Measurements from ENCODE around the gene ATL2. TPM values are rescaled to one million over a fixed set of nuclear protein-coding genes. Genes with fewer than 3 reads are reported as not detected.
"Not testable (repeated sequence)": the region's sequence is repeated elsewhere in the genome, so short reads cannot be mapped to it uniquely, and the experiment has no call there.

Gene ATL2
- total RNA-seq, 1 experiment from 2014 or later, result 85.5 TPM

- ChIA-PET CTCF (no interaction called here), POLR2A (ENCODE audit: low non-redundant PET) (no interaction called here)
- Histone ChIP-seq H3K4me1 (ENCODE audit: insufficient read depth, low read length, poor library complexity, severe bottlenecking) (no peaks in the 10 kb centered on the region), H3K36me3 (ENCODE audit: insufficient read depth, low read length, poor library complexity, severe bottlenecking) (no peaks in the 10 kb centered on the region), H3K27ac (ENCODE audit: low read depth, low read length, poor library complexity, severe bottlenecking) (no peak overlapping the region), H3K9me3 (ENCODE audit: low read depth, low read length, poor library complexity, severe bottlenecking) (no peaks in the 10 kb centered on the region), H3K27me3 (replicated peaks; ENCODE audit: insufficient read depth, low read depth, low read length, poor library complexity) (no peaks in the 10 kb centered on the region), H3K4me3 (ENCODE audit: low read depth, low read length, poor library complexity, severe bottlenecking) (no peak overlapping the region)
- TF ChIP-seq EZH2 (IDR thresholded peaks at IDR 0.05; ENCODE audit: borderline replicate concordance, low read depth, low read length, poor library complexity, severe bottlenecking), result no peak
- TF ChIP-seq, protein P1, sequence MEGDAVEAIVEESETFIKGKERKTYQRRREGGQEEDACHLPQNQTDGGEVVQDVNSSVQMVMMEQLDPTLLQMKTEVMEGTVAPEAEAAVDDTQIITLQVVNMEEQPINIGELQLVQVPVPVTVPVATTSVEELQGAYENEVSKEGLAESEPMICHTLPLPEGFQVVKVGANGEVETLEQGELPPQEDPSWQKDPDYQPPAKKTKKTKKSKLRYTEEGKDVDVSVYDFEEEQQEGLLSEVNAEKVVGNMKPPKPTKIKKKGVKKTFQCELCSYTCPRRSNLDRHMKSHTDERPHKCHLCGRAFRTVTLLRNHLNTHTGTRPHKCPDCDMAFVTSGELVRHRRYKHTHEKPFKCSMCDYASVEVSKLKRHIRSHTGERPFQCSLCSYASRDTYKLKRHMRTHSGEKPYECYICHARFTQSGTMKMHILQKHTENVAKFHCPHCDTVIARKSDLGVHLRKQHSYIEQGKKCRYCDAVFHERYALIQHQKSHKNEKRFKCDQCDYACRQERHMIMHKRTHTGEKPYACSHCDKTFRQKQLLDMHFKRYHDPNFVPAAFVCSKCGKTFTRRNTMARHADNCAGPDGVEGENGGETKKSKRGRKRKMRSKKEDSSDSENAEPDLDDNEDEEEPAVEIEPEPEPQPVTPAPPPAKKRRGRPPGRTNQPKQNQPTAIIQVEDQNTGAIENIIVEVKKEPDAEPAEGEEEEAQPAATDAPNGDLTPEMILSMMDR (conservative IDR thresholded peaks at IDR 0.05; ENCODE audit: low read depth, low read length), result no peak
- DNase-seq (ENCODE audit: low spot score), result no peak
- no TSS peak for BruUV-seq (replicated peaks)
- intact Hi-C loops (cut with micrococcal nuclease; ENCODE audit: unreplicated experiment), result no loop called here
These were observed 92.1 kb downstream of the ATL2 start for GRCh38 chr2:38284971-38285370.

- CTCF ChIA-PET, result no interaction called here
- BruUV-seq (replicated peaks), result no TSS peak
These were observed 95.9 kb downstream of the ATL2 start for GRCh38 chr2:38281095-38281742.

DNA sequence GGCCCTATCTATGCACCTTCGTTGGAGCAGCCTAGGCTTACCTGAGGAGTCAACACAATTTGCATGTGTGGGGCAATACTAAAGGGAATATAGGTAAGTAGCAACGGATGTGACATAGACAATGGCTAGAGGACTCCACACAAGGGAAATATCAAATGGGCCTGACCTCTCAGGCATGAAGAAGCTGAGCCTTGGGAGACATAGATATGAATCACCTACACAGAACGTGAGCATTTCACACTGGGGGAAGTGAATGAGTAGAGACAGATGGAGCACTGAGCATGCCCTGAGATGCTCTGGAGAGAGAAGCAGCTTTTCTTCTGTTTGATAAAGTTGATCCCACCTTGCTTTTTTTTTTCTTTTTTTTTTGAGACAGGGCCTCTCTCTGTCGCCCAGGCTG is 97.9 kb downstream of the ATL2 start:
- Histone ChIP-seq H3K4me1 (ENCODE audit: insufficient read depth, low read length, poor library complexity, severe bottlenecking) (no peaks in the 10 kb centered on the region), H3K27ac (ENCODE audit: low read depth, low read length, poor library complexity, severe bottlenecking) (no peak overlapping the region), H3K27me3 (replicated peaks; ENCODE audit: insufficient read depth, low read depth, low read length, poor library complexity) (no peaks in the 10 kb centered on the region), H3K36me3 (ENCODE audit: insufficient read depth, low read length, poor library complexity, severe bottlenecking) (no peaks in the 10 kb centered on the region), H3K4me3 (ENCODE audit: low read depth, low read length, poor library complexity, severe bottlenecking) (no peak overlapping the region), H3K9me3 (ENCODE audit: low read depth, low read length, poor library complexity, severe bottlenecking) (no peaks in the 10 kb centered on the region)
- intact Hi-C loops (cut with micrococcal nuclease; ENCODE audit: unreplicated experiment), result loop anchor here (10.0 kb wide), 1 partner anchor 884 kb away; no protein-coding TSS in a partner anchor
- no TSS peak for BruUV-seq (replicated peaks)
- ChIA-PET POLR2A (ENCODE audit: low non-redundant PET) (interaction anchor here (0.6 kb wide), 1 partner anchor 458 kb away, joined by 3 read pairs; no protein-coding TSS in a partner anchor), CTCF (no interaction called here)
- no peak for TF ChIP-seq EZH2 (IDR thresholded peaks at IDR 0.05; ENCODE audit: borderline replicate concordance, low read depth, low read length, poor library complexity, severe bottlenecking)
- TF ChIP-seq, protein P1 (conservative IDR thresholded peaks at IDR 0.05; ENCODE audit: low read depth, low read length), result no peak
- DNase-seq (ENCODE audit: low spot score), result no peak

More at GRCh38 chr2:38281095-38281742, 95.9 kb downstream of the ATL2 start:
- no peak overlapping the region for H3K4me3 ChIP-seq (ENCODE audit: low read depth, low read length, poor library complexity, severe bottlenecking)
- POLR2A ChIA-PET (ENCODE audit: low non-redundant PET), result no interaction called here
- TF ChIP-seq, protein P1 (conservative IDR thresholded peaks at IDR 0.05; ENCODE audit: low read depth, low read length), result no peak
- TF ChIP-seq EZH2 (IDR thresholded peaks at IDR 0.05; ENCODE audit: borderline replicate concordance, low read depth, low read length, poor library complexity, severe bottlenecking), result no peak
- H3K4me1 ChIP-seq (ENCODE audit: insufficient read depth, low read length, poor library complexity, severe bottlenecking), result no peaks in the 10 kb centered on the region
- no peaks in the 10 kb centered on the region for H3K36me3 ChIP-seq (ENCODE audit: insufficient read depth, low read length, poor library complexity, severe bottlenecking)
- intact Hi-C loops (cut with micrococcal nuclease; ENCODE audit: unreplicated experiment), result no loop called here
- no peaks in the 10 kb centered on the region for H3K9me3 ChIP-seq (ENCODE audit: low read depth, low read length, poor library complexity, severe bottlenecking)
- H3K27me3 ChIP-seq (replicated peaks; ENCODE audit: insufficient read depth, low read depth, low read length, poor library complexity), result no peaks in the 10 kb centered on the region
- no peak overlapping the region for H3K27ac ChIP-seq (ENCODE audit: low read depth, low read length, poor library complexity, severe bottlenecking)
- DNase-seq (ENCODE audit: low spot score), result no peak

DNA sequence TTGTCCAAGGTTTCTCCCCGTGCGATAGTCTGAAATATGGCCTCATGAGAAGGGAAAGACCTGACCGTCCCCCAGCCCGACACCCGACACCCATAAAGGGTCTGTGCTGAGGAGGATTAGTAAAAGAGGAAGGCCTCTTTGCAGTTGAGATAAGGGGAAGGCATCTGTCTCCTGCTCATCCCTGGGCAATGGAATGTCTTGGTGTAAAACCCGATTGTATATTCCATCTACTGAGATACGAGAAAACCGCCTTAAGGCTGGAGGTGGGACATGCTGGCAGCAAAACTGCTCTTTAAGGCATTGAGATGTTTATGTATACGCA is 99.0 kb downstream of the ATL2 start:
- CTCF ChIA-PET; H3K9me3 ChIP-seq (ENCODE audit: low read depth, low read length, poor library complexity, severe bottlenecking); H3K36me3 ChIP-seq (ENCODE audit: insufficient read depth, low read length, poor library complexity, severe bottlenecking); POLR2A ChIA-PET (ENCODE audit: low non-redundant PET); DNase-seq (ENCODE audit: low spot score); H3K4me1 ChIP-seq (ENCODE audit: insufficient read depth, low read length, poor library complexity, severe bottlenecking); H3K27me3 ChIP-seq (replicated peaks; ENCODE audit: insufficient read depth, low read depth, low read length, poor library complexity); H3K4me3 ChIP-seq (ENCODE audit: low read depth, low read length, poor library complexity, severe bottlenecking); H3K27ac ChIP-seq (ENCODE audit: low read depth, low read length, poor library complexity, severe bottlenecking); BruUV-seq (replicated peaks): not testable (repeated sequence)
- intact Hi-C loops (cut with micrococcal nuclease; ENCODE audit: unreplicated experiment), result loop anchor here (10.0 kb wide), 1 partner anchor 883 kb away; no protein-coding TSS in a partner anchor

Measured in A673 (cell line).